Smooth muscle cell (in vitro differentiated cells): ENCODE data around the gene TMEM139. TPM values are rescaled to one million over a fixed set of nuclear protein-coding genes. Genes with fewer than 3 reads are reported as not detected.

Source experiments
- DNase-seq: peaks from one replicate; lab custom pipeline; 2025; ENCODE audit not compliant: unreplicated experiment; lab: John Stamatoyannopoulos, UW
- H2AFZ ChIP-seq: fragments of 200-600 bp; sonication (generic); 2 replicates; pipeline ENCODE4 v1.6.0; 2016; ENCODE audit warnings: antibody characterized with exemption, low read depth, mild to moderate bottlenecking
- H3F3A ChIP-seq: fragments of 200-600 bp; sonication (generic); 2 replicates; pipeline ENCODE4 v1.6.0; 2017; ENCODE audit warnings: antibody characterized with exemption, low read depth
- H3K27ac ChIP-seq: fragments of 200-600 bp; sonication (generic); 2 replicates; pipeline ENCODE4 v1.5.1; 2016; ENCODE audit warnings: low read depth, mild to moderate bottlenecking
- H3K27me3 ChIP-seq: fragments of 200-600 bp; sonication (generic); 2 replicates; pipeline ENCODE4 v1.6.1; 2016; ENCODE audit warnings: low read depth, mild to moderate bottlenecking
- H3K36me3 ChIP-seq: fragments of 200-600 bp; sonication (generic); 2 replicates; pipeline ENCODE4 v1.5.1; 2016; ENCODE audit warnings: low read depth
- H3K4me1 ChIP-seq: fragments of 200-600 bp; sonication (generic); 2 replicates; pipeline ENCODE4 v1.5.1; 2016; ENCODE audit warnings: low read depth
- H3K4me2 ChIP-seq: fragments of 200-600 bp; sonication (generic); 2 replicates; pipeline ENCODE4 v1.6.0; 2016; ENCODE audit warnings: mild to moderate bottlenecking
- H3K4me3 ChIP-seq: fragments of 200-600 bp; sonication (generic); 2 replicates; pipeline ENCODE4 v1.5.1; 2016; ENCODE audit warnings: mild to moderate bottlenecking
- H3K79me2 ChIP-seq: fragments of 200-600 bp; sonication (generic); 2 replicates; pipeline ENCODE4 v1.6.0; 2016; ENCODE audit warnings: low read depth, mild to moderate bottlenecking
- H3K9ac ChIP-seq: fragments of 200-600 bp; sonication (generic); 2 replicates; pipeline ENCODE4 v1.6.0; 2016; ENCODE audit warnings: low read depth
- H3K9me3 ChIP-seq: fragments of 200-600 bp; sonication (generic); replicated peaks from 2 replicates; pipeline ENCODE4 v1.5.1; 2016; ENCODE audit warnings: low read depth
- H4K20me1 ChIP-seq: fragments of 200-600 bp; sonication (generic); 2 replicates; pipeline ENCODE4 v1.6.0; 2016; ENCODE audit warnings: low read depth
- CTCF ChIP-seq: fragments of 200-600 bp; sonication (generic); IDR thresholded peaks from 2 replicates; pipeline ENCODE4 v1.5.1; 2017; ENCODE audit warnings: borderline replicate concordance, mild to moderate bottlenecking, antibody characterized with exemption; ENCODE audit not compliant: insufficient read depth, poor library complexity, severe bottlenecking
- WGBS: methylation state at CpG from one replicate; pipeline ENCODE4 v1.1.7; 2016; ENCODE audit warnings: low lambda C conversion rate; 5-methylcytosine and 5-hydroxymethylcytosine counted together
- polyA plus RNA-seq: library from polyadenylated mRNA; unstranded; fragments of >200 nt; fragmentation: Nextera tagmentation; extraction: Ambion mirVana; gene quantifications from 2 replicates; pipeline ENCODE4 v1.2.1, GENCODE V29; 2016
- total RNA-seq: library from RNA; depleted of rRNA; stranded (reverse); fragments of >200 nt; gene quantifications from 2 replicates; pipeline ENCODE4 v1.2.3, GENCODE V29; 2014

TMEM139 gene
- total and polyA plus RNA-seq, 2 experiments from 2014 or later = 0.93 to 9.1 TPM

GRCh38 chr7:143258831-143259230 is 25.9 kb upstream of the TMEM139 start:
- H2AFZ ChIP-seq = no peak overlapping the region
- H4K20me1 ChIP-seq = no peaks in the 10 kb centered on the region
- H3K27ac ChIP-seq = no peak overlapping the region
- no peak for DNase-seq
- no peaks in the 10 kb centered on the region for H3K27me3 ChIP-seq
- no peaks in the 10 kb centered on the region for H3K36me3 ChIP-seq
- H3K4me1 ChIP-seq = no peaks in the 10 kb centered on the region
- TF ChIP-seq CTCF = no peak
- H3F3A ChIP-seq = no peaks in the 10 kb centered on the region
- no peak overlapping the region for H3K4me3 ChIP-seq
- H3K9me3 ChIP-seq = no peaks in the 10 kb centered on the region
- 76% methylated on average over 2 of the region's 2 CpGs for WGBS
- H3K9ac ChIP-seq = no peak overlapping the region
- H3K79me2 ChIP-seq = no peaks in the 10 kb centered on the region
- H3K4me2 ChIP-seq = no peak overlapping the region

GRCh38 chr7:143259765-143260164 is 25.0 kb upstream of the TMEM139 start:
- Histone ChIP-seq H3K27me3 (no peaks in the 10 kb centered on the region), H2AFZ (no peak overlapping the region), H3K4me1 (no peaks in the 10 kb centered on the region), H3K27ac (no peak overlapping the region), H3K36me3 (no peaks in the 10 kb centered on the region), H3K79me2 (peaks cover 4% of the 10 kb centered on the region), H3K9ac (no peak overlapping the region), H3K4me2 (no peak overlapping the region), H3F3A (no peaks in the 10 kb centered on the region), H3K9me3 (no peaks in the 10 kb centered on the region), H4K20me1 (no peaks in the 10 kb centered on the region), H3K4me3 (no peak overlapping the region)
- no peak for DNase-seq
- 98% methylated on average over 2 of the region's 2 CpGs for WGBS
- TF ChIP-seq CTCF = no peak

GRCh38 chr7:143261901-143262300 is 22.9 kb upstream of the TMEM139 start:
- H3K4me1 ChIP-seq = no peaks in the 10 kb centered on the region
- H3K79me2 ChIP-seq = peaks cover 4% of the 10 kb centered on the region
- no peak overlapping the region for H3K9ac ChIP-seq
- no peak for DNase-seq
- no peaks in the 10 kb centered on the region for H3K36me3 ChIP-seq
- H3K4me2 ChIP-seq = no peak overlapping the region
- H3K9me3 ChIP-seq = no peaks in the 10 kb centered on the region
- H3K4me3 ChIP-seq = no peak overlapping the region
- TF ChIP-seq CTCF = no peak
- H3K27ac ChIP-seq = no peak overlapping the region
- no peaks in the 10 kb centered on the region for H3F3A ChIP-seq
- WGBS = 95% methylated on average over 1 of the region's 1 CpG
- no peak overlapping the region for H2AFZ ChIP-seq
- no peaks in the 10 kb centered on the region for H4K20me1 ChIP-seq
- H3K27me3 ChIP-seq = no peaks in the 10 kb centered on the region
